Pancreas (tissue), 10 donors: ENCODE data around the gene CYSTM1. TPM values are rescaled to one million over a fixed set of nuclear protein-coding genes. Genes with fewer than 3 reads are reported as not detected.

Source experiments
- ATAC-seq, 4 donors: fragments of 200-7000 bp; cut with Tn5 transposase; one replicate each; pipeline versions ENCODE4 v1.8.0 to v1.9.1; 2020; ENCODE audit warnings: mild to moderate bottlenecking in 4 of 4, moderate library complexity in 4 of 4
- DNase-seq, 6 donors: peaks; one replicate each; pipeline ENCODE4 v3.0.0-alpha.2; 2020
- FAIRE-seq: peaks from 2 replicates; lab custom pipeline; 2012; peaks lifted over from hg19 to GRCh38; lab: Jason Lieb, UNC
- H3K27ac ChIP-seq, 4 donors: fragments of 200-600 bp; sonication (generic); 1 replicate in 3 of 4; 2 replicates in 1 of 4; pipeline versions ENCODE4 v1.5.0 to v1.8.0; 2020
- H3K27me3 ChIP-seq, 4 donors: fragments of 200-600 bp; one replicate each; pipeline ENCODE4 v1.8.0; 2021
- H3K36me3 ChIP-seq, 3 donors: fragments of 200-600 bp; sonication (generic) in 1 of 3; one replicate each; pipeline versions ENCODE4 v1.5.0 to v1.8.0; 2020 to 2021
- H3K4me1 ChIP-seq, 3 donors: fragments of 200-600 bp; one replicate each; pipeline ENCODE4 v1.8.0; 2021
- H3K4me3 ChIP-seq, 4 donors: fragments of 200-600 bp; sonication (generic) in 2 of 4; one replicate each; pipeline versions ENCODE4 v1.5.0 to v1.8.0; 2020 to 2021
- H3K9me3 ChIP-seq, 4 donors: fragments of 200-600 bp; one replicate each; pipeline ENCODE4 v1.8.0; 2021
- WGBS, 2 donors: extraction: QIAGEN DNeasy Blood & Tissue Kit; methylation state at CpG; one replicate each; pipeline ENCODE4 v1.1.7; 2013; 5-methylcytosine and 5-hydroxymethylcytosine counted together
- intact Hi-C, 3 donors: fragments of 100-400 bp; cut with DNase I; formaldehyde crosslinking; loops; one replicate each; pipeline versions ENCODE4 v1.11.1 to v1.14.2; 2022
- polyA plus RNA-seq, 2 donors: library from polyadenylated mRNA; stranded (reverse); fragments of 200-250 nt; gene quantifications; one replicate each; pipeline ENCODE4 v1.2.3, GENCODE V29; 2013
- total RNA-seq, 6 donors: library from RNA; stranded (reverse); fragmentation: NEBNext Ultra II Directional in 4 of 6; extraction: Animal tissue kit (Norgen Biotek cat#: 25700) in 4 of 6; gene quantifications; one replicate each; pipeline versions ENCODE4 v1.2.1 to v1.2.4, GENCODE V29; 2021 to 2023
- TF ChIP-seq, protein P1 (sequence below), 4 donors: fragments of 200-600 bp; sonication (generic) in 3 of 4; IDR thresholded peaks; one replicate each; pipeline versions ENCODE4 v1.5.0 to v1.8.0; 2021; ENCODE audit warnings: antibody characterized with exemption in 4 of 4
- donor health status: healthy with polysubstance abuse.
- donor health status: DM: no; HTN: no; CAD: no; lungs with moderate emphysema.
- donor health status: DM: no; HTN: no; CAD: no.
- donor health status: control.
- donor health status: control.
- donor health status: Bipolar disorder and iron deficiency.
- donor health status: DM: yes; HTN: yes; CAD: no.
- donor health status: DM: no; HTN: no; CAD: no.
- donor health status: DM: no; HTN: no; CAD: no.
- donor health status: DM: yes; HTN: yes; CAD: no.

Gene CYSTM1
- total and polyA plus RNA-seq, 8 donors, result 30.2 to 185 (median 52.8) TPM

DNA sequence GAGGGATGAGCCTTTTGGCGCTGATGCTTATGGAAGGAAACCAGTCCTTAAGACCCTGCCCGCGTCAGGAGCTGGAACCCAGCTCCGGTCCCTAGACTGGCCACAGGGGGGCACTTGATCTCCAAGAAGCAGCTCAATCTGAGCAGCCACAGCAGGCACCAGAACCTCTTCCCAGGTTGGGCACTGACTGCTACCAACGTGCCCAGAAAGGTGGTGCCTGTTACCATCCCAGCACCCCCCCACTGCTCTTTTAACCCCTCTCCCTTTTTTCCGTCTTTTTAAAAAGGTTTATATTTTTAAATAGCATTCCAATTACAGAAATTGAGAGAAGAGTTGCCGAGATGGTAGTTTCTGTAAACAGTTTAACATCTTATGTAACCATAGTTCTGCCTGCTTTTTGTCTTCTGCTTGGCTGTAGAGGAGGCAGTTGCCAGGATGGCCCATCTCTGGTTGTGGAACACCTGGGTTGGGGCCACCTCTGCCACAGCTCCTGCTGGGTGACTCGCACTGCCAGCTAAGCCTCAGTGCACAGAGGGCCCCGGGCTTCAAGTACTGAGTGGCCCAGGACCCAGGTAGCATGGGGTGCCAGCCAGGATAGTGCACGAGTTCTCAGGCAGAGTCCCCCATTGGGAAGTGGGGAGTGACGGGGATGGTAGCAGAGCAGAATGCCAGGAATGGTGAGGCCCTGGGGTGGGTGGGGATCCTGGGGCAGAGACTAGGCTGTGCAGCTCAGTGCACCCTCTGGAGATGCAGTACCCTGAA lies 65.1 kb downstream of the CYSTM1 start:
- DNase-seq, result peak in 5 of 6 donors; percentile 47 to 77 (median 62)
- H3K27me3 ChIP-seq, result no peaks in the 10 kb centered on the region
- FAIRE-seq, result no peak
- TF ChIP-seq, protein P1, sequence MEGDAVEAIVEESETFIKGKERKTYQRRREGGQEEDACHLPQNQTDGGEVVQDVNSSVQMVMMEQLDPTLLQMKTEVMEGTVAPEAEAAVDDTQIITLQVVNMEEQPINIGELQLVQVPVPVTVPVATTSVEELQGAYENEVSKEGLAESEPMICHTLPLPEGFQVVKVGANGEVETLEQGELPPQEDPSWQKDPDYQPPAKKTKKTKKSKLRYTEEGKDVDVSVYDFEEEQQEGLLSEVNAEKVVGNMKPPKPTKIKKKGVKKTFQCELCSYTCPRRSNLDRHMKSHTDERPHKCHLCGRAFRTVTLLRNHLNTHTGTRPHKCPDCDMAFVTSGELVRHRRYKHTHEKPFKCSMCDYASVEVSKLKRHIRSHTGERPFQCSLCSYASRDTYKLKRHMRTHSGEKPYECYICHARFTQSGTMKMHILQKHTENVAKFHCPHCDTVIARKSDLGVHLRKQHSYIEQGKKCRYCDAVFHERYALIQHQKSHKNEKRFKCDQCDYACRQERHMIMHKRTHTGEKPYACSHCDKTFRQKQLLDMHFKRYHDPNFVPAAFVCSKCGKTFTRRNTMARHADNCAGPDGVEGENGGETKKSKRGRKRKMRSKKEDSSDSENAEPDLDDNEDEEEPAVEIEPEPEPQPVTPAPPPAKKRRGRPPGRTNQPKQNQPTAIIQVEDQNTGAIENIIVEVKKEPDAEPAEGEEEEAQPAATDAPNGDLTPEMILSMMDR (IDR thresholded peaks at IDR 0.05), result peak; percentile 21 to 58 (median 45)
- H3K36me3 ChIP-seq, result peaks cover 0 to 4% (median 0%) of the 10 kb centered on the region in 3 donors
- WGBS, 2 donors, result 55 to 65% methylated on average over 11 of the region's 11 CpGs
- intact Hi-C loops, result loop anchor here in 2 of 3 donors (5.0 to 10.0 kb wide), 2 partner anchors 107 to 125 kb away; partner anchors contain the start of genes HBEGF (in 1 of the 2) and SLC4A9 (in 1 of the 2)
- H3K4me3 ChIP-seq, result no peak overlapping the region
- H3K9me3 ChIP-seq, result no peaks in the 10 kb centered on the region
- ATAC-seq, result peak; percentile 26 to 43 (median 39)
- peaks cover 24 to 38% (median 29%) of the 10 kb centered on the region in 3 donors for H3K4me1 ChIP-seq
- peak overlapping the region in 1 of 4 donors; percentile 54 for H3K27ac ChIP-seq

DNA sequence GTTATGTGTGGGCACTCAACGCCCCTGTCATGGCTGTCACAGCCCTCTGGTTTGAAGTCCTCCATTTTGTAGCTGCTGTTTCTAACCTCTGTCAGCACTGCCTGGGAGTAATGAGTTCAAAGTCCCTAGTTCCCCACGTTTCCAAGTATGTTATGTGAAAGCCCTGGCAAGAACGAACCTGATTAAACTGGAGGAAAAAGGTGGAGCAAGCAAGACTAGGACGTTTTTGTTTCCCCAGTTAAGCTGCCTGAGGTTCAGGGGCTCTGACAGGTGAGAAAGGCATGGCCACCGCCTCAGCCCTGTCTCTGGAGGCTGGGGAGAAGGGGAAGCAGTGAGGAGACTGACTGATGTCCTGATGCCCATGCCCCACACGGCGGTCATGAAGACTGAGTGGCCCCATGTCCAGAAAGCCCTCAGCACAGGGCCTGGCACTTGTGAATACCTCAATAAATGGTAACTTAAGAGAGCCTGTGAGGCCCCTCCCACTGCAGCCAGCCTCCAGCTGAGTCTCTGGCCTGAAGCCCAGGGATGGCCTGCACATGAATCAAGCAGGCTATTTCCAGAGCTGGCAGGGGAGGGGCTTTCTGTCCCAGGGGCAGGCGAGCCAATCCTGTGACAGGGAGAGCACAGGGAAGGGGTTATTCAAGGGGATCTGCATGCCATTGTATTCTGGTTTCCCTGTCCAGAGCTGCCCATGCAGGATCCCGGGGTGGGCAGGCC lies 66.2 kb downstream of the CYSTM1 start:
- H3K4me1 ChIP-seq, result peaks cover 24 to 38% (median 29%) of the 10 kb centered on the region in 3 donors
- WGBS, 2 donors, result 26 to 28% methylated on average over 9 of the region's 9 CpGs
- TF ChIP-seq, protein P1 (IDR thresholded peaks at IDR 0.05), result no peak
- ATAC-seq (peak; percentile 67 to 81 (median 78)), FAIRE-seq (no peak), DNase-seq (peak; percentile 78 to 90 (median 87))
- intact Hi-C loops, result loop anchor here in 1 of 3 donors (5.0 kb wide), 1 partner anchor 106 kb away; the partner anchor contains the start of gene HBEGF
- no peaks in the 10 kb centered on the region for H3K27me3 ChIP-seq
- no peak overlapping the region for H3K4me3 ChIP-seq
- no peaks in the 10 kb centered on the region for H3K9me3 ChIP-seq
- H3K36me3 ChIP-seq, result peaks cover 0 to 5% (median 0%) of the 10 kb centered on the region in 3 donors
- H3K27ac ChIP-seq, result peak overlapping the region in 3 of 4 donors; percentile 22 to 58 (median 54)

DNA sequence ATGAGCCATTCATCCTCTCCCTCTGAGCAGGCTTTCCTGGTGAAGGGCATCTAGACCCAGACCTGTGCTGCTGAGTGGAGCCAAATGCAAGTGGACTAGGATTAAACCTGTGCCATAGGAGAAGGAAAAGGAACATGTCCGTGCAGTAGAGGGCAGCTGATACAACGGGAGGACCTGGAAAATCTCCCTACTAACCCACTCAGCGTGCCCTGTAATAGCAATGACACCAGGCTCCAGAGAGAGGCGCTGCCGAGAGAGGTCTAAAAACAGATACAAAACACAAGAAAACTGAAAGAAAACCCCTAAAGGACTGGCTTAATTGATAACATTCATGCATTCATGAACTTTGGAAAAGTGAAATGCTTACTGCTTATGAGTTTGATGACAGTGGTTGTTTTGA lies 67.1 kb downstream of the CYSTM1 start:
- peaks cover 24 to 38% (median 29%) of the 10 kb centered on the region in 3 donors for H3K4me1 ChIP-seq
- H3K36me3 ChIP-seq, result peaks cover 0 to 5% (median 0%) of the 10 kb centered on the region in 3 donors
- intact Hi-C loops, result loop anchor here in 1 of 3 donors (5.0 kb wide), 1 partner anchor 105 kb away; the partner anchor contains the start of gene HBEGF
- FAIRE-seq (no peak), DNase-seq (no peak), ATAC-seq (no peak)
- TF ChIP-seq, protein P1 (IDR thresholded peaks at IDR 0.05), result no peak
- WGBS, 2 donors, result 82 to 85% methylated on average over 5 of the region's 5 CpGs
- peak overlapping the region in 3 of 4 donors; percentile 22 to 58 (median 54) for H3K27ac ChIP-seq
- no peaks in the 10 kb centered on the region for H3K27me3 ChIP-seq
- H3K4me3 ChIP-seq, result no peak overlapping the region
- H3K9me3 ChIP-seq, result no peaks in the 10 kb centered on the region

DNA sequence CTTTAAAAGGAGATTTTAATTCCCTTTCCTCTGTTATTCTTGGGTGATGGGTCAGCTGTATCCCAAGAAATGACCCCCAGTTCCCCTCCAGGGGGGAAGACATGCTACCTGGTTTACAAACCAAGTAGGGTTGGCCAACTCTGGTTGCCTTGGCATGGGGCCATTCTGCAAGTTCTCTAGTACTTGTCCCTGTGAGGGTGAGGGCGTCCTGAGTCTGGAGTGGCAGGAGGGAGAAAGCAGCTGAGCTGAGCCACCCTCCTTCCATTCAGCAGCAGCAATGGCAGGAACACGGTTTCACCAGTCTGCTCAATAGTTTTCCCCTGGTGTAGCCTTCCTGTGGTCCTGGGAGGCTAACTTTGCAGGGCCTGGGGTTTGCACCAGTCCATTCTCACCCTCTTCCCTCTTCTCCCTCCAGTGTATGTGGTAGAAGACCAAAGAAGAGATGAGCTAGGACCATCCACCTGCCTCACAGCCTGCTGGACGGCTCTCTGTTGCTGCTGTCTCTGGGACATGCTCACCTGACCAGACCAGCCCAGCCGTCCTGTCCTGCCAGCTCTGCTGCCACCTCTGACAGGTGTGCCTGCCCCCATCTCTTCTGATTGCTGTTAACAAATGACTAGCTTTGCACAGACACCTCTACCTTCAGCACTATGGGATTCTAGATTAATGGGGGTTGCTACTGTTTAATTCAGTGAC lies 68.0 kb downstream of the CYSTM1 start:
- peak in 3 of 6 donors; percentile 49 to 74 (median 63) for DNase-seq
- WGBS, 2 donors, result 24 to 42% methylated on average over 4 of the region's 4 CpGs
- peaks cover 24 to 38% (median 29%) of the 10 kb centered on the region in 3 donors for H3K4me1 ChIP-seq

More for the DNA sequence above, 68.0 kb downstream of the CYSTM1 start:
- ATAC-seq (peak in 1 of 4 donors; percentile 22), FAIRE-seq (no peak)
- Histone ChIP-seq H3K27ac (peak overlapping the region in 1 of 4 donors; percentile 2), H3K27me3 (no peaks in the 10 kb centered on the region), H3K36me3 (peaks cover 0 to 5% (median 0%) of the 10 kb centered on the region in 3 donors), H3K9me3 (no peaks in the 10 kb centered on the region), H3K4me3 (no peak overlapping the region)
- intact Hi-C loops, result loop anchor here in 1 of 3 donors (5.0 kb wide), 1 partner anchor 104 kb away; the partner anchor contains the start of gene HBEGF
- TF ChIP-seq, protein P1 (IDR thresholded peaks at IDR 0.05), result no peak
